BJ (cell line): ENCODE measurements around the gene ADARB2. TPM values are rescaled to one million over a fixed set of nuclear protein-coding genes. Genes with fewer than 3 reads are reported as not detected.

ENCODE experiments used
- CTCF ChIA-PET: fragments of 350-600 bp; formaldehyde crosslinking; extraction: SDS; loops from one replicate; lab custom pipeline; 2021; ENCODE audit warnings: antibody characterized with exemption, inconsistent platforms; lab: Yijun Ruan, JAX
- POLR2A ChIA-PET: fragments of 300-600 bp; sonication (Branson Sonifier 250); formaldehyde crosslinking; extraction: SDS; loops from one replicate; lab custom pipeline; 2021; ENCODE audit warnings: antibody characterized with exemption; lab: Charles Lee
- DNase-seq: peaks from one replicate; pipeline ENCODE4 v3.0.0-alpha.2; 2011; ENCODE audit warnings: low read depth
- H3K27me3 ChIP-seq: 2 replicates; pipeline ENCODE4 v1.6.0; 2011; ENCODE audit warnings: low read length; ENCODE audit not compliant: control insufficient read depth, insufficient read depth
- H3K36me3 ChIP-seq: 2 replicates; pipeline ENCODE4 v1.5.1; 2011; ENCODE audit warnings: low read length; ENCODE audit not compliant: control insufficient read depth, insufficient read depth
- H3K4me3 ChIP-seq: 2 replicates; pipeline ENCODE4 v1.5.1; 2011; ENCODE audit warnings: low read depth, mild to moderate bottlenecking, control low read depth, low read length
- polyA minus RNA-seq: library from RNA; depleted of rRNA, polyadenylated mRNA; stranded (reverse); fragments of >200 nt; gene quantifications from 2 replicates; pipeline ENCODE4 v1.2.3, GENCODE V29; 2011; rRNA and poly(A)+ RNA removed
- polyA plus RNA-seq: library from polyadenylated mRNA; depleted of rRNA; stranded (reverse); fragments of >200 nt; gene quantifications from 2 replicates; pipeline ENCODE4 v1.2.3, GENCODE V29; 2011; rRNA removed
- TF ChIP-seq, protein P1 (sequence below): IDR thresholded peaks from 2 replicates; pipeline ENCODE4 v1.5.1; 2011; ENCODE audit warnings: low read depth, mild to moderate bottlenecking, control low read depth, inconsistent platforms, low read length, moderate library complexity; ENCODE audit not compliant: insufficient read depth

The ADARB2 gene
- polyA plus RNA-seq (not detected in 2 replicates), polyA minus RNA-seq (not detected in 2 replicates)

DNA sequence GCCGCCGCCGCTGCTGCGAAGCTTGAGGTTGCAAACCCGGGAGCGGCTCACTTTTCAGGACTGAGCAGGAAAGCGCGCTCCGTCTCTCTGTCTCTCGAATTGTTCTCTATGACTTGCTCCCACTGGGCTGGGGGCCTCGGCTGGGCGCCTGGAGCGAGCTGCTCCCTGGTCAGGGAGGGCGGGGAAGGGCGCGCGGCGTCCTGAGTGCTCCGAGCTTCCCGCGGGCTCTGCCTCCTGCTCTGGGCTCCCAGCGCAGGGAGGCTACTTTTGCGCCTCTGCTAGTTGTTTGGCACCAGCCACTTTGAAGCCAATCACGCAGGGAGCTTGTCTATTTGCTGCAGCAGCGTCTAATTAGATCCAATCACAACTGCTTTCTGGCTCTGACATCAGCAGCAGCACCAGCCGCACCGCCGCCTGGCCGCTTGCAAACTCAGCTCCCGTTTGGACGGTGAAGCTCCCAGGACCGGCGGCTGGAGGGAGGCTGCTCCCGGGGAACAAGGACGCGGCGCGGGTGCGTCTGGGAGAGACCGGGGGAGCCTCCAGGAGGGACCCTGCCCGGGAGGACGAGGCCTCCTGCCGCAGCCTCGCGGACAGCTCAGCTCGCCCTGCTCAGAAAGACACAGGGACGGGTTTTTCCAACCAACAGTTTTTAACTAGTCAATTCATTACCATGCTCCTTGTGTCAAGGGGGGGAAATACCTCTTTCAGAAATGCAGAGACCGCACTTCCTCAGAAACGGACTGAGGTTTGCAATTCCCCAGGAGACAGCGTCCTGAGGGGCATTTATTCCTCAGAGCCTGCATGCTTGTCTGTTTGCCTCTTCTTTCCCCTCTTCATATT, at the start of gene ADARB2:
Gene ADARB2, minus strand, starts transcription at position 304 of the 840 bp plus-strand sequence.
- Histone ChIP-seq H3K27me3 (no peaks in the 10 kb centered on the region), H3K4me3 (no peak within 1 kb of the TSS), H3K36me3 (no peaks in the 10 kb centered on the region)
- ChIA-PET POLR2A (no interaction called here), CTCF (no interaction called here)
- no peak for DNase-seq
- TF ChIP-seq, protein P1, sequence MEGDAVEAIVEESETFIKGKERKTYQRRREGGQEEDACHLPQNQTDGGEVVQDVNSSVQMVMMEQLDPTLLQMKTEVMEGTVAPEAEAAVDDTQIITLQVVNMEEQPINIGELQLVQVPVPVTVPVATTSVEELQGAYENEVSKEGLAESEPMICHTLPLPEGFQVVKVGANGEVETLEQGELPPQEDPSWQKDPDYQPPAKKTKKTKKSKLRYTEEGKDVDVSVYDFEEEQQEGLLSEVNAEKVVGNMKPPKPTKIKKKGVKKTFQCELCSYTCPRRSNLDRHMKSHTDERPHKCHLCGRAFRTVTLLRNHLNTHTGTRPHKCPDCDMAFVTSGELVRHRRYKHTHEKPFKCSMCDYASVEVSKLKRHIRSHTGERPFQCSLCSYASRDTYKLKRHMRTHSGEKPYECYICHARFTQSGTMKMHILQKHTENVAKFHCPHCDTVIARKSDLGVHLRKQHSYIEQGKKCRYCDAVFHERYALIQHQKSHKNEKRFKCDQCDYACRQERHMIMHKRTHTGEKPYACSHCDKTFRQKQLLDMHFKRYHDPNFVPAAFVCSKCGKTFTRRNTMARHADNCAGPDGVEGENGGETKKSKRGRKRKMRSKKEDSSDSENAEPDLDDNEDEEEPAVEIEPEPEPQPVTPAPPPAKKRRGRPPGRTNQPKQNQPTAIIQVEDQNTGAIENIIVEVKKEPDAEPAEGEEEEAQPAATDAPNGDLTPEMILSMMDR, result no peak

DNA sequence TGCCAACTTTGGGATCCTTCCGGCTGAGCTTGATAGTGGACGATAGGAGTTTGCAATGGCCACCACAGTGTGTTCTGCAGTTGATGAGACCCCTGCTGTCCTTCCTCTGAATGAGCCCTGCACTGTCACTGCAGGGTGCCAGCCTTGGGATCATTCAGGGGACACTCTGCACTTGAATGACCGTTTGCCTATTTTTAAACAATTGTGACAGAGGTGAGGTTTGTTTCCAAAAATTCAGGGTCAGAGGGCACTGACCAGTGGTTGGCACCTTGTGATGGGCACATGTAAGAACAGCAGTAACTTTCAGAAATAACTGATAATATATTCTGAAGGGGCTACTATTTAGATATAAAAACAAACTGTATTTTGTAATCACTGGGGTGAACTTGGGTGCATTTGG, 48.5 kb upstream of the ADARB2 start:
- Histone ChIP-seq H3K4me3 (no peak overlapping the region), H3K27me3 (no peaks in the 10 kb centered on the region), H3K36me3 (no peaks in the 10 kb centered on the region)
- ChIA-PET CTCF (no interaction called here), POLR2A (no interaction called here)
- TF ChIP-seq, protein P1, result no peak
- DNase-seq, result no peak

GRCh38 chr10:1782841-1783240, 45.5 kb upstream of the ADARB2 start:
- no peak for DNase-seq
- TF ChIP-seq, protein P1, result no peak
- no peak overlapping the region for H3K4me3 ChIP-seq
- no peaks in the 10 kb centered on the region for H3K27me3 ChIP-seq
- ChIA-PET CTCF (no interaction called here), POLR2A (no interaction called here)
- H3K36me3 ChIP-seq, result no peaks in the 10 kb centered on the region

- TF ChIP-seq, protein P1, result no peak
- Histone ChIP-seq H3K36me3 (no peaks in the 10 kb centered on the region), H3K27me3 (no peaks in the 10 kb centered on the region), H3K4me3 (no peak overlapping the region)
- ChIA-PET POLR2A (no interaction called here), CTCF (no interaction called here)
- DNase-seq, result no peak
Observed at GRCh38 chr10:1779796-1780195, 42.5 kb upstream of the ADARB2 start.

- TF ChIP-seq, protein P1, result no peak
- CTCF ChIA-PET, result interaction anchor here (1.5 kb wide), 1 partner anchor 13 kb away, joined by 3 read pairs; no protein-coding TSS in a partner anchor
Observed at GRCh38 chr10:1778375-1778969, 41.1 kb upstream of the ADARB2 start.

More at GRCh38 chr10:1778375-1778969, 41.1 kb upstream of the ADARB2 start:
- no peak for DNase-seq
- Histone ChIP-seq H3K4me3 (no peak overlapping the region), H3K27me3 (no peaks in the 10 kb centered on the region), H3K36me3 (no peaks in the 10 kb centered on the region)
- POLR2A ChIA-PET, result no interaction called here
